Heart right ventricle (tissue), 16 donors: Measurements from ENCODE around the gene DGAT2. TPM values are rescaled to one million over a fixed set of nuclear protein-coding genes. Genes with fewer than 3 reads are reported as not detected.
A peak's percentile ranks its signal among the peaks of the same experiment; 100 is the strongest.

Source experiments
- ATAC-seq, 8 donors: fragments of 200-7000 bp; cut with Tn5 transposase; one replicate each; pipeline ENCODE4 v1.9.1; 2020; ENCODE audit warnings: mild to moderate bottlenecking in 8 of 8, moderate library complexity in 8 of 8, moderate number of reproducible peaks in 1 of 8
- DNase-seq, 2 donors: peaks; one replicate each; pipeline ENCODE4 v3.0.0-alpha.2; 2020
- H3K27ac ChIP-seq, 10 donors: fragments of 200-600 bp; sonication (generic) in 2 of 10; one replicate each; pipeline versions ENCODE4 v1.5.0 to v1.8.0; 2020 to 2022; ENCODE audit warnings: mild to moderate bottlenecking in 3 of 10
- H3K27me3 ChIP-seq, 7 donors: fragments of 200-600 bp; one replicate each; pipeline ENCODE4 v1.8.0; 2021 to 2022; ENCODE audit warnings: mild to moderate bottlenecking in 2 of 7
- H3K36me3 ChIP-seq, 9 donors: fragments of 200-600 bp; sonication (generic) in 1 of 9; one replicate each; pipeline versions ENCODE4 v1.5.0 to v1.8.0; 2020 to 2022; ENCODE audit warnings: mild to moderate bottlenecking in 2 of 9
- H3K4me1 ChIP-seq, 9 donors: fragments of 200-600 bp; sonication (generic) in 1 of 9; one replicate each; pipeline versions ENCODE4 v1.5.0 to v1.8.0; 2020 to 2022; ENCODE audit warnings: mild to moderate bottlenecking in 4 of 9
- H3K4me3 ChIP-seq, 10 donors: fragments of 200-600 bp; sonication (generic) in 2 of 10; one replicate each; pipeline versions ENCODE4 v1.5.0 to v1.8.0; 2020 to 2022; ENCODE audit warnings: mild to moderate bottlenecking in 7 of 10, moderate library complexity in 2 of 10
- H3K9me3 ChIP-seq, 11 donors: fragments of 200-600 bp in 10 of 11; sonication (generic) in 2 of 11; one replicate each; pipeline versions ENCODE4 v1.5.0 to v1.8.0; 2013 to 2022; ENCODE audit warnings: mild to moderate bottlenecking in 2 of 11, control low read depth in 1 of 11, moderate library complexity in 1 of 11
- WGBS, 2 donors: extraction: QIAGEN DNeasy Blood & Tissue Kit; methylation state at CpG; one replicate each; pipeline ENCODE4 v1.1.7; 2013; ENCODE audit warnings: inconsistent platforms in 1 of 2; 5-methylcytosine and 5-hydroxymethylcytosine counted together
- intact Hi-C, 10 donors: fragments of 100-400 bp; cut with DNase I; formaldehyde crosslinking; loops; one replicate each; pipeline versions ENCODE4 v1.11.1 to v1.14.2; 2022
- polyA plus RNA-seq, 2 donors: library from polyadenylated mRNA; stranded (reverse); fragments of 200-250 nt; gene quantifications; one replicate each; pipeline ENCODE4 v1.2.3, GENCODE V29; 2013
- total RNA-seq, 10 donors: library from RNA; stranded (reverse); fragmentation: NEBNext Ultra II Directional in 3 of 10; extraction: Animal tissue kit (Norgen Biotek cat#: 25700) in 3 of 10; gene quantifications; one replicate each; pipeline versions ENCODE4 v1.2.1 to v1.2.4, GENCODE V29; 2021 to 2023
- TF ChIP-seq, protein P1 (sequence below), 9 donors: fragments of 200-600 bp; sonication (generic) in 2 of 9; IDR thresholded peaks; one replicate each; pipeline versions ENCODE4 v1.5.0 to v1.8.0; 2021 to 2022; ENCODE audit warnings: antibody characterized with exemption in 9 of 9, mild to moderate bottlenecking in 5 of 9, moderate library complexity in 1 of 9
- donor health status: Arrhythmogenic right ventricular cardiomyopathy.
- donor health status: ischemic (EF 13 %, LVEDD 7.1; RV severe dilation, severe dysfunction).
- donor health status: healthy with polysubstance abuse.
- donor health status: DM: no; HTN: yes; CAD: no.
- donor health status: DM: no; HTN: no; CAD: no.
- donor health status: ischemic (EF 25% LVEDD 6.9; RV normal size, moderate dysfunction).
- donor health status: ischemic (EF 25% LVEDD 5.7; RV mildly dilated, moderate dysfunction).
- donor health status: healthy.
- donor health status: DM: yes; HTN: yes; CAD: no.
- donor health status: Ischemic cardiomyopathy.
- donor health status: ischemic (EF 35%, LVEDD 5.7; RV mildly dilated, moderate dysfunction).
- donor health status: nonischemic (EF 11% LVEDD 7.7; RV severe dilation, severe dysfunction).
- donor health status: DM: yes; HTN: yes; CAD: no.
- donor health status: PGD.
- donor health status: ischemic (EF 29% LVEDD 5.4; RV normal size, mild dysfunction).
- donor health status: nonischemic (EF 23%, LVEDD 6.1; RV moderate dilation, normal function).

The DGAT2 gene
- total and polyA plus RNA-seq, 12 donors: 6.2 to 24.4 (median 10.6) TPM

DNA sequence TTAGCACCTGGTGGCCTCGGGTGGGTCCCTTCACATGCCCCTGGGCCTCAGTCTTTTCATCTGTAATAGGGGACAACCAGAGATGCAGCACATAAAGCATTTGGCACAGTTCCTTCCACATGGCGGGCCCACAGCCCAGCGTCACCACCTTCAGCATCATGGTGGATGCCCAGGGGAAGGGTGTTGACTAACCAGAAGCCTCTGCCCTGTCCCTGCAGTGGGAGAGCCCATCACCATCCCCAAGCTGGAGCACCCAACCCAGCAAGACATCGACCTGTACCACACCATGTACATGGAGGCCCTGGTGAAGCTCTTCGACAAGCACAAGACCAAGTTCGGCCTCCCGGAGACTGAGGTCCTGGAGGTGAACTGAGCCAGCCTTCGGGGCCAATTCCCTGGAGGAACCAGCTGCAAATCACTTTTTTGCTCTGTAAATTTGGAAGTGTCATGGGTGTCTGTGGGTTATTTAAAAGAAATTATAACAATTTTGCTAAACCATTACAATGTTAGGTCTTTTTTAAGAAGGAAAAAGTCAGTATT, 31.6 kb downstream of the DGAT2 start:
- intact Hi-C loops: loop anchor here in 9 of 10 donors (5.0 to 10.0 kb wide), 6 partner anchors 67 to 522 kb away; no protein-coding TSS in a partner anchor
- 94 to 95% methylated on average over 8 of the region's 8 CpGs for WGBS, 2 donors
- Histone ChIP-seq H3K9me3 (no peaks in the 10 kb centered on the region), H3K36me3 (peaks cover 0 to 3% (median 0%) of the 10 kb centered on the region in 9 donors), H3K4me1 (peaks cover 0 to 22% (median 0%) of the 10 kb centered on the region in 9 donors), H3K27me3 (no peaks in the 10 kb centered on the region), H3K4me3 (no peak overlapping the region), H3K27ac (no peak overlapping the region)
- TF ChIP-seq, protein P1, sequence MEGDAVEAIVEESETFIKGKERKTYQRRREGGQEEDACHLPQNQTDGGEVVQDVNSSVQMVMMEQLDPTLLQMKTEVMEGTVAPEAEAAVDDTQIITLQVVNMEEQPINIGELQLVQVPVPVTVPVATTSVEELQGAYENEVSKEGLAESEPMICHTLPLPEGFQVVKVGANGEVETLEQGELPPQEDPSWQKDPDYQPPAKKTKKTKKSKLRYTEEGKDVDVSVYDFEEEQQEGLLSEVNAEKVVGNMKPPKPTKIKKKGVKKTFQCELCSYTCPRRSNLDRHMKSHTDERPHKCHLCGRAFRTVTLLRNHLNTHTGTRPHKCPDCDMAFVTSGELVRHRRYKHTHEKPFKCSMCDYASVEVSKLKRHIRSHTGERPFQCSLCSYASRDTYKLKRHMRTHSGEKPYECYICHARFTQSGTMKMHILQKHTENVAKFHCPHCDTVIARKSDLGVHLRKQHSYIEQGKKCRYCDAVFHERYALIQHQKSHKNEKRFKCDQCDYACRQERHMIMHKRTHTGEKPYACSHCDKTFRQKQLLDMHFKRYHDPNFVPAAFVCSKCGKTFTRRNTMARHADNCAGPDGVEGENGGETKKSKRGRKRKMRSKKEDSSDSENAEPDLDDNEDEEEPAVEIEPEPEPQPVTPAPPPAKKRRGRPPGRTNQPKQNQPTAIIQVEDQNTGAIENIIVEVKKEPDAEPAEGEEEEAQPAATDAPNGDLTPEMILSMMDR (IDR thresholded peaks at IDR 0.05): no peak
- ATAC-seq: no peak
- DNase-seq: no peak

DNA sequence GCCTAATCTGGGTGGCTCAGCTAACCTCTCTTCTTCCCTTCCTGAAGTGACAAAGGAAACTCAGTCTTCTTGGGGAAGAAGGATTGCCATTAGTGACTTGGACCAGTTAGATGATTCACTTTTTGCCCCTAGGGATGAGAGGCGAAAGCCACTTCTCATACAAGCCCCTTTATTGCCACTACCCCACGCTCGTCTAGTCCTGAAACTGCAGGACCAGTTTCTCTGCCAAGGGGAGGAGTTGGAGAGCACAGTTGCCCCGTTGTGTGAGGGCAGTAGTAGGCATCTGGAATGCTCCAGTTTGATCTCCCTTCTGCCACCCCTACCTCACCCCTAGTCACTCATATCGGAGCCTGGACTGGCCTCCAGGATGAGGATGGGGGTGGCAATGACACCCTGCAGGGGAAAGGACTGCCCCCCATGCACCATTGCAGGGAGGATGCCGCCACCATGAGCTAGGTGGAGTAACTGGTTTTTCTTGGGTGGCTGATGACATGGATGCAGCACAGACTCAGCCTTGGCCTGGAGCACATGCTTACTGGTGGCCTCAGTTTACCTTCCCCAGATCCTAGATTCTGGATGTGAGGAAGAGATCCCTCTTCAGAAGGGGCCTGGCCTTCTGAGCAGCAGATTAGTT, 32.3 kb downstream of the DGAT2 start:
- Histone ChIP-seq H3K4me3 (no peak overlapping the region), H3K4me1 (peaks cover 0 to 22% (median 0%) of the 10 kb centered on the region in 9 donors), H3K27me3 (no peaks in the 10 kb centered on the region), H3K27ac (no peak overlapping the region), H3K36me3 (peaks cover 0 to 3% (median 0%) of the 10 kb centered on the region in 9 donors), H3K9me3 (no peaks in the 10 kb centered on the region)
- DNase-seq (no peak), ATAC-seq (no peak)
- TF ChIP-seq, protein P1 (IDR thresholded peaks at IDR 0.05): no peak
- intact Hi-C loops: loop anchor here in 9 of 10 donors (1.0 to 10.0 kb wide), 7 partner anchors 66 to 521 kb away; no protein-coding TSS in a partner anchor
- WGBS, 2 donors: 82 to 87% methylated on average over 6 of the region's 6 CpGs

DNA sequence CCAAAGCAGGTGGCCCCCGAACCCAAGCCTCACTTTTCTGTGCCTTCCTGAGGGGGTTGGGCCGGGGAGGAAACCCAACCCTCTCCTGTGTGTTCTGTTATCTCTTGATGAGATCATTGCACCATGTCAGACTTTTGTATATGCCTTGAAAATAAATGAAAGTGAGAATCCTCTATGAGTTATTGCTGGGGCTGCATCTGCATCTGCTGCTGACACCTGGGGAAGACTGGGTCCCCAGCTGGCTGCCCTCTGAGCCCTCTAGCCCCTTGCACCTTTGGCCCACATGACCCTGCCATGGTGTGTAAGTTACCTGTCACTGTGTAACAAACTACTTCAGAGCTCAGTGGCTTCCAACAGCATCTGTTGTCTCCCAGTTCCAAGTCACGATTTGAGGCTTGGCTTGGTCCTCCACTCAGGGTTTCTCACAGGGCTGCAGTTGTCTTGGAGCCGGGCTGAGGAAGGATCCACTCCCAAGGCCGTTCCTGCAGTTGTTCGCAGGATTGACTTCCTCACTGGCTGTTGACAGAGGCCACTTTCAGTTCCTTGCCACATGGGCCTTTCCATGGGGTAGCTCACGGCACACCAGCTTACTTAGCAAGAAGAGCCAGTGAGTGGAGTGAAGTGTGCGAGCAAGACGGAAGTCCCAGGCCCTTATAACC, 32.9 kb downstream of the DGAT2 start:
- DNase-seq (no peak), ATAC-seq (peak in 7 of 8 donors; percentile 14 to 72 (median 41))
- H3K4me3 ChIP-seq: no peak overlapping the region
- peaks cover 0 to 3% (median 0%) of the 10 kb centered on the region in 9 donors for H3K36me3 ChIP-seq
- intact Hi-C loops: loop anchor here (1.0 to 10.0 kb wide), 10 partner anchors 65 to 521 kb away; no protein-coding TSS in a partner anchor
- H3K27ac ChIP-seq: no peak overlapping the region
- TF ChIP-seq, protein P1 (IDR thresholded peaks at IDR 0.05): no peak
- WGBS, 2 donors: 70 to 77% methylated on average over 9 of the region's 9 CpGs
- H3K9me3 ChIP-seq: no peaks in the 10 kb centered on the region
- H3K4me1 ChIP-seq: peaks cover 0 to 22% (median 0%) of the 10 kb centered on the region in 9 donors
- H3K27me3 ChIP-seq: no peaks in the 10 kb centered on the region
